Common myeloid progenitor, CD34-positive (primary cell): ENCODE results near the gene THSD1.

Experiments
- CTCF ChIA-PET: fragments of 350-600 bp; sonication (Branson Sonifier 250); formaldehyde crosslinking; loops from one replicate; lab custom pipeline; 2021; ENCODE audit warnings: antibody characterized with exemption; lab: Charles Lee
- POLR2A ChIA-PET: fragments of 350-600 bp; sonication (Branson Sonifier 250); formaldehyde crosslinking; loops from one replicate; lab custom pipeline; 2021; ENCODE audit warnings: antibody characterized with exemption; lab: Charles Lee
- DNase-seq, 3 donors: peaks; one replicate each; pipeline versions ENCODE4 v3.0.0 to v3.0.0-alpha.2; 2013
- H3K27ac ChIP-seq, 2 experiments: 1 replicate in 1 of 2; 2 replicates in 1 of 2; pipeline ENCODE4 v1.7.0; 2013; ENCODE audit warnings: inconsistent platforms in 2 of 2, low read length in 2 of 2, mild to moderate bottlenecking in 2 of 2, low read depth in 1 of 2, moderate library complexity in 1 of 2; ENCODE audit not compliant: severe bottlenecking in 2 of 2, insufficient read depth in 1 of 2, poor library complexity in 1 of 2
- H3K27me3 ChIP-seq, 5 experiments: replicated peaks in 2 of 5; 1 replicate in 3 of 5; 2 replicates in 2 of 5; pipeline versions ENCODE4 v1.6.1 to v1.7.0; 2013; ENCODE audit warnings: low read length in 4 of 5, mild to moderate bottlenecking in 2 of 5, moderate library complexity in 2 of 5, inconsistent platforms in 1 of 5; ENCODE audit not compliant: insufficient read depth in 5 of 5, control insufficient read depth in 4 of 5
- H3K36me3 ChIP-seq, 4 experiments: 1 replicate in 2 of 4; 2 replicates in 2 of 4; pipeline versions ENCODE4 v1.6.1 to v1.7.0; 2013; ENCODE audit warnings: low read length in 3 of 4, control low read depth in 1 of 4, mild to moderate bottlenecking in 1 of 4; ENCODE audit not compliant: control insufficient read depth in 4 of 4, insufficient read depth in 4 of 4
- H3K4me1 ChIP-seq, 4 experiments: 1 replicate in 3 of 4; 2 replicates in 1 of 4; pipeline versions ENCODE4 v1.6.1 to v1.7.1; 2013; ENCODE audit warnings: low read length in 3 of 4, mild to moderate bottlenecking in 3 of 4, control low read depth in 1 of 4, inconsistent platforms in 1 of 4, moderate library complexity in 1 of 4; ENCODE audit not compliant: control insufficient read depth in 4 of 4, insufficient read depth in 4 of 4; ENCODE audit errors: control extremely low read depth in 1 of 4
- H3K4me3 ChIP-seq, 7 experiments: 1 replicate in 4 of 7; 2 replicates in 3 of 7; pipeline versions ENCODE4 v1.5.1 to v1.7.0; 2013; ENCODE audit warnings: mild to moderate bottlenecking in 7 of 7, low read length in 6 of 7, moderate library complexity in 6 of 7, inconsistent platforms in 2 of 7, low read depth in 2 of 7, control low read depth in 1 of 7; ENCODE audit not compliant: insufficient read depth in 4 of 7, control insufficient read depth in 1 of 7; ENCODE audit errors: extremely low read depth in 1 of 7
- H3K9me3 ChIP-seq, 5 experiments: 1 replicate in 4 of 5; 2 replicates in 1 of 5; pipeline versions ENCODE4 v1.6.1 to v1.7.1; 2013; ENCODE audit warnings: low read length in 4 of 5, mild to moderate bottlenecking in 2 of 5, inconsistent platforms in 1 of 5, low read depth in 1 of 5, moderate library complexity in 1 of 5; ENCODE audit not compliant: control insufficient read depth in 4 of 5, insufficient read depth in 2 of 5; ENCODE audit errors: control extremely low read depth in 1 of 5
- WGBS: methylation state at CpG from one replicate; pipeline ENCODE4 v1.1.5; 2013; ENCODE audit not compliant: insufficient coverage; 5-methylcytosine and 5-hydroxymethylcytosine counted together

Gene THSD1

DNA sequence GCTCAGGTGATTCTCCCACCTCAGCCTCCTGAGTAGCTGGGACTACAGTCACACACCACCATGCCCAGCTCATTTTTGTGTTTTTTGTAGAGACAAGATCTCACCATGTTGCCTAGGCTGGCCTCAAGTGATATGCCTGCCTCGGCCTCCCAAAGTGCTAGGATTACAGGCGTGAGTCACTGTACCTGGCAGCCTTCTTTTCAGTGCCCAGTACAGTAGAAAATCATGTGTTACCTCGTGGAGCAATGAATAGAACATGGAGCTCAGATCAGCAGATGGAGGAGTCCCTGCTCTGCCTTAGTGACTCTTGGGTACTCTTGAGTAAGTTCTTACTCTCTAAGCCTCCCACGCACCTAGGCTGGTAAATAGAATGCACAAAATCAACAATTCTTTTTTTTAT is 44.7 kb downstream of the THSD1 start:
- no peaks in the 10 kb centered on the region for H3K4me1 ChIP-seq
- H3K4me3 ChIP-seq = no peak overlapping the region
- H3K9me3 ChIP-seq = no peaks in the 10 kb centered on the region
- H3K27ac ChIP-seq = no peak overlapping the region
- no peak for DNase-seq
- no peaks in the 10 kb centered on the region for H3K36me3 ChIP-seq
- CTCF ChIA-PET = no interaction called here
- 100% methylated on average over 4 of the region's 4 CpGs for WGBS
- H3K27me3 ChIP-seq = no peaks in the 10 kb centered on the region
- POLR2A ChIA-PET = no interaction called here

DNA sequence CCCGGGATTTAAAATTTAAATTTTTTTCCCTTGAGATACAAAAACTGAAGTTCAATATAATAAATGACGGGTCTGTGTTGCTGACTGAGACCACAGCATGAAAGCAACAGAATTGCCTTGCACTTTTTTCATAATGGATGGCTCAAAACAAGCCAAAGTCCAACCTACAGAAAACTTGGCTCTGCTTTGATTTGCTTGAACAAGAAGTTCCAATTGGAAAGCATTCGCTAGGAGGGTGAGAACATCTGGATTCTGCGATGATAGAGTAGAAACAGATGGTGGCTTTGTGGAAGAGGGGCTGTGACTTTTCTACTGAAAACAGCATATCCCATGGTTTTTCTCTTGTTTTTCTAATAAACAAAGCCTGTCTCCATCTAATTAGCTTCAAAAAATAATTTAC is 46.4 kb downstream of the THSD1 start:
- WGBS = 100% methylated on average over 2 of the region's 4 CpGs
- Histone ChIP-seq H3K36me3 (no peaks in the 10 kb centered on the region), H3K27ac (no peak overlapping the region), H3K9me3 (no peaks in the 10 kb centered on the region), H3K27me3 (no peaks in the 10 kb centered on the region), H3K4me3 (no peak overlapping the region), H3K4me1 (no peaks in the 10 kb centered on the region)
- ChIA-PET POLR2A (no interaction called here), CTCF (no interaction called here)
- no peak for DNase-seq

DNA sequence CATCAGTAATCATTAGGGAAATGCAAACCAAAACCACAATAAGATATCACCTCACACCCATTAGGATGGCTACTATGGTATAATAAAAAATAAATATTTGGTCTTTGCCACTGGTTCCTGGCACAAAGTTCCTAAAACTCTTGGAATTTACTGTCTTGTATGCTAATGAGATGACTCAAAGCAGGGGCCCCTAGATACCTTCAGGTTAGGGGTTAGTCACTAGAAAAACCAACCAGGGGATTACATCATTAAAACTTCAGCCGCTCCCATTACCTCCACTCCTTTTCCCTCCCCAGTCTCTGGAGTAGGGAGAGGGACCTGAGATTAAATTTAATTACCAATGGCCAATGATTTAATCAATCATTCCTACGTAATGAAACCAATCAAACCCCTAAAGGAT is 49.6 kb downstream of the THSD1 start:
- CTCF ChIA-PET = no interaction called here
- Histone ChIP-seq H3K4me3 (no peak overlapping the region), H3K9me3 (no peaks in the 10 kb centered on the region), H3K27ac (no peak overlapping the region), H3K4me1 (peaks cover 0 to 2% (median 0%) of the 10 kb centered on the region in 4 experiments), H3K27me3 (no peaks in the 10 kb centered on the region), H3K36me3 (no peaks in the 10 kb centered on the region)
- POLR2A ChIA-PET = no interaction called here
- DNase-seq = no peak
- no CpG with 5 or more reads among the region's 2 CpGs for WGBS

DNA sequence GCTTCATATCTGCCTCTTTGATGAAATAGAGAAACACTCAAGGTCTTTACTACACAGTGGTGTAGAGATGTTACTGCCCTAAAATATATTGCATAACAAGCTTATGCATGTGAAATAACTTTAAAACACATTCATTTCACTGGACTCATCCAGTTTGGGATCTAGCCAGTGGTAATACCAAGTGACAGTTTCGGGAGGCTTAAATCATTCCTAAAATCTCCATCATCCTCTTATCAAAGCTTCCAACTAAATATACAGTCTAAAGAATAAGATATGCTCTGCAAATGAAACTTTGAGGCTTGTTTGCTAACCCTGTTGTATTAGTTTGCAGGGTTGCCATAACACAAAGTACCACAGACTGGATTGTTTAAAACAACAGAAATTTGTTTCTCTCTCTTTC is 52.8 kb downstream of the THSD1 start:
- 100% methylated on average over 1 of the region's 1 CpG for WGBS
- no peak overlapping the region for H3K4me3 ChIP-seq
- ChIA-PET POLR2A (no interaction called here), CTCF (interaction anchor here (1.4 to 2.2 kb wide), 3 partner anchors 9 to 98 kb away, joined by 3 to 7 read pairs (median 5); no protein-coding TSS in a partner anchor)
- no peak for DNase-seq
- H3K36me3 ChIP-seq = no peaks in the 10 kb centered on the region
- H3K9me3 ChIP-seq = no peaks in the 10 kb centered on the region
- no peaks in the 10 kb centered on the region for H3K27me3 ChIP-seq
- H3K4me1 ChIP-seq = peaks cover 0 to 2% (median 0%) of the 10 kb centered on the region in 4 experiments
- no peak overlapping the region for H3K27ac ChIP-seq

DNA sequence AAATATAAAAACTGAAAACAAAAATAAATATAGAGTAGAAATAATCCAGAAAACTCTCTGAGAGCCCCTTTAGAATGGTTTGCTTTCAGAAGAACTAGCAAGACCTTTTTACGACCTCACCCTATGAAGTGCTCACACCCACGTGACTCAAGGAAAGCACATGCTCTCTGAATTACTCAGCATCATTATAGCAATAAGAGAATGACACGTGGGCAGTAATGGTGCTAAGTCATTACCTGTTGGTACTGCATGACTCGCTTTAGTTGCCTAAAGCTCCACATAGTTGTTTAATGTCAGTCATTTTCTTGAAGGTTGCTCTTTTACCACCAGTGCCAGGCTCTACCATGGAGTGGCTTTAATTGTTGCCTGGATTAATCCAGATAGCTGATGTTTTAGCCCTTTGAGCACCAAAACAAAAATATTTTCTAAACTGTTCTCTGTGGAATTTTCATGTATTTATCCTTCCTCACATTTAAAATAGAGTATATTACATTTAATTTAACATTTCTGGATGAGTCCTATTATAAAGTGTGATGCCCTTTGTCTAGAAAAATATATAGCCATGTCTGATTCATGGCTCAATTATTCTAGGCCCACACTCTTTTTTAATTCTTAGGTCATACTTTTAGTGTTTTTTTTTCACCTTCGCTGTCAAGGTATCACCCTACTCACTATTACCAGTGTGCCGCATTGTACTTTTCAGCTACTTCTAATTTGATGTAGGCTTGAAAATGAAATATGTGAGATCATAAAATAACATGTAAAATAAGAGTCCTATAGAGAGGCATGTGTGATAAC is 56.8 kb downstream of the THSD1 start:
- H3K4me3 ChIP-seq = no peak overlapping the region
- peak in 2 of 3 donors; percentile 27 to 37 for DNase-seq
- POLR2A ChIA-PET = no interaction called here
- no peaks in the 10 kb centered on the region for H3K27me3 ChIP-seq
- CTCF ChIA-PET = interaction anchor here (1.2 to 1.4 kb wide), 2 partner anchors 100 to 102 kb away, joined by 3 to 10 read pairs; partner anchors contain the start of gene VPS36
- no peaks in the 10 kb centered on the region for H3K9me3 ChIP-seq
- H3K4me1 ChIP-seq = peaks cover 0 to under 1% (median 0%) of the 10 kb centered on the region in 4 experiments
- WGBS = 49% methylated on average over 3 of the region's 6 CpGs
- no peak overlapping the region for H3K27ac ChIP-seq
- no peaks in the 10 kb centered on the region for H3K36me3 ChIP-seq

DNA sequence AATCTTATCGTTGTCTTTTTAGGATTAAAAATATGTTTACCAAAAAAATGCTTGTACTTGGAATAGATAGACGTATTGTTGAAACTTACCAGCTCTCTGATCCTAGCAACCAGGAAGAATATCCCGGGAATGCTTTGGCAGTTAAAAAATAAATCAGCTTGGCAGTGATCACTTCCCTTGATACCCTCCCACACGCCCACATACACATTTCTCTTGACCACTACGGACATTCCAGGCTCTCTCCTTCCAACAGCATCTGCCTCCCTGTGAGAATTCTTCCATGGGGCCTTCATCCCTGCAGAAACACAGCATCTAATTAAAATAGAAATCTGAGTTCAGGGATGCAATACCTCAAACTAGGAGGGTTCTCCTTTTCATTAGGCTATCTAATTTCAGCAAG is 57.9 kb downstream of the THSD1 start:
- Histone ChIP-seq H3K4me1 (no peaks in the 10 kb centered on the region), H3K36me3 (no peaks in the 10 kb centered on the region), H3K9me3 (no peaks in the 10 kb centered on the region), H3K27ac (no peak overlapping the region), H3K27me3 (no peaks in the 10 kb centered on the region), H3K4me3 (no peak overlapping the region)
- WGBS = 83% methylated on average over 1 of the region's 5 CpGs
- DNase-seq = no peak
- ChIA-PET POLR2A (no interaction called here), CTCF (interaction anchor here (0.9 to 1.4 kb wide), 4 partner anchors 9 to 102 kb away, joined by 3 to 8 read pairs (median 4); partner anchors contain the start of gene VPS36)

DNA sequence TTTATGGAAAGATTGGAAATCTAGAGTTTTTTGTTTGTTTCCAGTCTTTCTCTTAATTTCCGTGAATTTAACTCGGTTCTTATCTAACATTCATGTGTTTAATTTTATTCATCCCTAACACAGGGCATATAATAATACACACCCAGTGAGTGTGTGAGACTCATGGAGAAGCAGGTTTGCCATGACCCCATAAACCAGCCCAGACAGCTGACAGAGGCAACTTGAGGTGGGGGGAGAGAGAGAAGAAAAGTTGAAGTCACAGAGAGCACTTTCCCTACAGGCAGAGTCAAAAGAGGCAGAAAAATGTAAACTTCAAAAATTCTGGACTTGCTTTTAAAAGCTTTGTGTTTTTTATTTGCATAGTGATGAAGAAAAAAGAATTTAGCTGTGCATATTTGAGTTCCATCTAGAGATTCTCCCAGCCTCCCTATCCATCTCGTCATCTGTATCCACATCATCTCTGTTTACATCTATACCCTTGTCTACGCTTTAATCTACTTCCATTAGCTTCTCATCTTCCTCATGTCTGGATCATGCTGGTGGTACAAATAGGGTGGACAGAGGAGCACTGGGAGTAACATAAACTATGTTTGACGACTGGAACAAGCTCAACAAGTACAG is 60.2 kb downstream of the THSD1 start:
- Histone ChIP-seq H3K27ac (no peak overlapping the region), H3K36me3 (no peaks in the 10 kb centered on the region), H3K4me3 (no peak overlapping the region), H3K27me3 (no peaks in the 10 kb centered on the region), H3K9me3 (no peaks in the 10 kb centered on the region), H3K4me1 (no peaks in the 10 kb centered on the region)
- POLR2A ChIA-PET = no interaction called here
- CTCF ChIA-PET = interaction anchor here (1.2 to 1.4 kb wide), 2 partner anchors 103 to 105 kb away, joined by 5 to 10 read pairs; partner anchors contain the start of gene VPS36
- DNase-seq = no peak
- WGBS = 100% methylated on average over 1 of the region's 5 CpGs
